PFSK-1 (cell line): ENCODE results near the gene CCDC167.

ENCODE experiments used
- FOXP2 ChIP-seq: optimal IDR thresholded peaks from 2 replicates; pipeline ENCODE3; 2011; ENCODE audit warnings: borderline replicate concordance, control low read depth, inconsistent platforms; ENCODE audit not compliant: insufficient read depth; ENCODE audit errors: extremely low read length, extremely low read depth
- POLR2AphosphoS5 ChIP-seq: IDR thresholded peaks from 2 replicates; pipeline ENCODE4 v1.6.1; 2012; ENCODE audit warnings: low read depth, mild to moderate bottlenecking, control low read depth, low read length, moderate library complexity
- REST ChIP-seq, 2 experiments: IDR thresholded peaks; 2 replicates each; pipeline versions ENCODE4 v1.6.1 to v1.8.0; 2011 to 2012; ENCODE audit warnings: low read depth in 2 of 2, low read length in 2 of 2, control low read depth in 1 of 2, inconsistent platforms in 1 of 2, mild to moderate bottlenecking in 1 of 2, moderate library complexity in 1 of 2; ENCODE audit not compliant: insufficient read depth in 1 of 2
- SIN3A ChIP-seq: IDR thresholded peaks from 2 replicates; pipeline ENCODE4 v1.6.1; 2012; ENCODE audit warnings: mild to moderate bottlenecking, low read length, moderate library complexity, borderline replicate concordance; ENCODE audit not compliant: insufficient read depth
- TAF1 ChIP-seq: IDR thresholded peaks from 2 replicates; pipeline ENCODE4 v1.6.1; 2012; ENCODE audit warnings: low read length, control low read depth, borderline replicate concordance; ENCODE audit not compliant: insufficient read depth

Gene CCDC167

GRCh38 chr6:37477191-37477590 lies 22.5 kb downstream of the CCDC167 start:
- no peak for TF ChIP-seq REST (IDR thresholded peaks at IDR 0.05; ENCODE audit: insufficient read depth in 1 of 2, low read depth in 2 of 2, low read length in 2 of 2)
- no peak for TF ChIP-seq FOXP2
- TF ChIP-seq POLR2AphosphoS5, result no peak
- no peak for TF ChIP-seq SIN3A
- TF ChIP-seq TAF1, result no peak

DNA sequence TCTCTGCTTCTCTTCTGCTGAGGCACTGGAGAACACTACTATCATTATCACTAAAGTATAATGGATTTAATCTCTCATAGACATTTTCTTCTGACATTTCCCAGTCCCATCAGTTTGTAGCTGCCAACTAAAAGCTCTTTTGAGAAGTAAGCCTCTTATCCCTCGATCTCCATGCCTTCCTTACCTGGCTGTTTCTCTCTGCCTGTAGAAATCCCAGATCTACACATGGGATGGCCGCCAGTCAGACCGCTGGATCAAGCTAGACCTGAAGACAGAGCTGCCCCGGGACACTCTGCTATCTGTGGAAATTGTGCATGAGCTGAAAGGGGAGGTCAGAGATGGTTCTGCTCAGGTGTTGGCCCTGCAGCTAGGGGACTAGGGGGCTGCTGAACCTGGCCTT lies 25.4 kb downstream of the CCDC167 start:
- no peak for TF ChIP-seq FOXP2
- no peak for TF ChIP-seq TAF1
- TF ChIP-seq SIN3A, result no peak
- TF ChIP-seq POLR2AphosphoS5, result no peak
- TF ChIP-seq REST (IDR thresholded peaks at IDR 0.05; ENCODE audit: insufficient read depth in 1 of 2, low read depth in 2 of 2, low read length in 2 of 2), result no peak

GRCh38 chr6:37473364-37474095 lies 26.2 kb downstream of the CCDC167 start:
- TF ChIP-seq POLR2AphosphoS5 (no peak), TAF1 (no peak), REST (IDR thresholded peaks at IDR 0.05; ENCODE audit: insufficient read depth in 1 of 2, low read depth in 2 of 2, low read length in 2 of 2) (no peak), FOXP2 (no peak), SIN3A (no peak)

- TF ChIP-seq FOXP2 (no peak), SIN3A (no peak), TAF1 (no peak), REST (IDR thresholded peaks at IDR 0.05; ENCODE audit: insufficient read depth in 1 of 2, low read depth in 2 of 2, low read length in 2 of 2) (no peak)
These were observed 32.0 kb downstream of the CCDC167 start for GRCh38 chr6:37467718-37468117.
